KOPT-K1 (cell line): ENCODE measurements around the gene AQP10.
"Not testable (repeated sequence)": the region's sequence is repeated elsewhere in the genome, so short reads cannot be mapped to it uniquely, and the experiment has no call there.

Experiments used
- H3K27ac ChIP-seq: fragments of 200-600 bp; sonication (generic); 2 replicates; pipeline ENCODE4 v1.5.1; 2016; ENCODE audit warnings: antibody characterized with exemption, mild to moderate bottlenecking, low read depth, low read length; ENCODE audit not compliant: poor library complexity, severe bottlenecking
- H3K36me3 ChIP-seq: fragments of 200-600 bp; sonication (generic); 2 replicates; pipeline ENCODE4 v1.5.1; 2017; ENCODE audit warnings: antibody characterized with exemption, mild to moderate bottlenecking, low read length, moderate library complexity; ENCODE audit not compliant: insufficient read depth
- H3K9me3 ChIP-seq: fragments of 200-600 bp; sonication (generic); 2 replicates; pipeline ENCODE4 v1.5.1; 2017; ENCODE audit warnings: antibody characterized with exemption, low read length, mild to moderate bottlenecking; ENCODE audit not compliant: insufficient read depth, poor library complexity, severe bottlenecking

The AQP10 gene

GRCh38 chr1:154347961-154348360 lies 27.1 kb downstream of the AQP10 start:
- peaks cover 74% of the 10 kb centered on the region for H3K36me3 ChIP-seq
- H3K9me3 ChIP-seq: no peaks in the 10 kb centered on the region
- H3K27ac ChIP-seq: no peak overlapping the region

GRCh38 chr1:154348429-154349076 lies 27.7 kb downstream of the AQP10 start:
- no peaks in the 10 kb centered on the region for H3K9me3 ChIP-seq
- H3K36me3 ChIP-seq: peaks cover 68% of the 10 kb centered on the region
- no peak overlapping the region for H3K27ac ChIP-seq

DNA sequence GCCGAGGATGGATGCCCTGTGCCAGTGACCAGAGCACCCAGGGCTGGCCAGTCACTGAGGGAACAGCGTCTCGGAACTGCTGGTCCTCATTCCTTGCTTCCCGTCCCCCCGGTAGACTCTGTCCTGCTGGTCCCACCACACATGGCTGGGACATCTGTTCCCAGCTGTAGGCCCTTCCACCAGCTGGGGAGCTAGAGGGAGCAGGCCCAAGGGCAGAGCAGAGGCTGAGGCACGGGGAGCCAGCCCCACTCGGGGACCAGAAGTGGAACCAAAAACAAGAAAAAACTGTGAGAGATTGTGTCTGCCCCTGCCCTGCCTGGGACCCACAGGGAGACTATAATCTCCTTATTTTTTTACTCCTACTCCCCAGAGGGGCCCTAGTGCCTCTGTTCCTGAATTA lies 28.2 kb downstream of the AQP10 start:
- peaks cover 62% of the 10 kb centered on the region for H3K36me3 ChIP-seq
- H3K27ac ChIP-seq: no peak overlapping the region
- no peaks in the 10 kb centered on the region for H3K9me3 ChIP-seq

DNA sequence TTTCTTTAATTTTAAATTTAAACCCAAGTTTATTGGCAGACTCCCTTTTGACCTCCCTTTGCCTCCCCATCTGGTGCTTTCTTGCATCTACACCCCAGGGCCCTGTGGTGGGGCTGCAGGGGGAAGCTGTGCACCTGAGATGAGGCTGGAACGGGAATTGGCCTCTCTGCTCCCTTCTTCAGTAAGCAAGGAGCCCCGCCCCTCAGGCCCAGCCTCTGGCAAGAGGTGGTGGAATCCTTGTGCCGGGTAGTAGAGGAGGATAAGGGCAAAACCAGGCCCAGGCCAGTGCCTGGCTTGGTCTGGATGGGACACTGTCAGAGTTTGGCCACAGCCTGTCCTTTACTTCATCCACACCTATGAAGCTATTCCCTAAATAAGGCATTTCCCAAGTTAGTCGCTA lies 29.5 kb downstream of the AQP10 start:
- Histone ChIP-seq H3K27ac (no peak overlapping the region), H3K9me3 (no peaks in the 10 kb centered on the region), H3K36me3 (peaks cover 50% of the 10 kb centered on the region)

DNA sequence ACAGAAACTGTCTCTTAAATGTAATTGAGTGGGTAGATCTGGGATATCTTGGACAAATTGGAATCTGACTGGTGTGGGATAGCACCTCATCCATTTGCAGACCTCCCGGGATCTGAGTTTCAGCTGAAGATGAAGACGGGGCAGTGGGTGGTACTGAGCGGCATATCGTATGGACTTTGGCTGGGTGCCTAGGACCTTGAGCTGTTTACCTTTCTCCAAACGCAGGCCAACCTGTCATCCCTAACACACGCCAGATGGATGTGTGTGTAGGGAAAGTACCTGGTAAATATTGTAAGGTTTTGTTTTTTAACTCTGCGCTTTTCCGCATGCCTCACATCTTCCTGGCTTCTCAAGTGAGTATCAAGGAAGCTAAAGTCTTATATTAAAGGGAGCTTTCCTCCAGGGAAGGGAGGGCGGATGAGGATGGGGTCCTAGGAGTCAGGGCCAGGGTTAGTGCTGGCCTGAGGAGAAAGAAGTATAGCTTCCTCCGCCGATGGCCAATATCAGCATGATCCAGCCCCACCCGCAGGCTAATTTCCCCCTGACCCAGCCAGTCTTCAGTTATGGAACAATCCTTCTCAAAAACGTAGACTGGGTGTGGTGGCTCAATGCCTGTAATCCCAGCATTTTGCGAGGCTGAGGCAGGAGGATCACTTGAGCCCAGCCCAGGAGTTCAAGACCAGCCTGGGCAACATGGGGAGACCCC lies 30.6 kb downstream of the AQP10 start:
- Histone ChIP-seq H3K9me3 (no peaks in the 10 kb centered on the region), H3K36me3 (peaks cover 38% of the 10 kb centered on the region), H3K27ac (no peak overlapping the region)

- no peaks in the 10 kb centered on the region for H3K9me3 ChIP-seq
- peaks cover 31% of the 10 kb centered on the region for H3K36me3 ChIP-seq
- H3K27ac ChIP-seq: no peak overlapping the region
Observed at GRCh38 chr1:154352245-154352580, 31.3 kb downstream of the AQP10 start.

DNA sequence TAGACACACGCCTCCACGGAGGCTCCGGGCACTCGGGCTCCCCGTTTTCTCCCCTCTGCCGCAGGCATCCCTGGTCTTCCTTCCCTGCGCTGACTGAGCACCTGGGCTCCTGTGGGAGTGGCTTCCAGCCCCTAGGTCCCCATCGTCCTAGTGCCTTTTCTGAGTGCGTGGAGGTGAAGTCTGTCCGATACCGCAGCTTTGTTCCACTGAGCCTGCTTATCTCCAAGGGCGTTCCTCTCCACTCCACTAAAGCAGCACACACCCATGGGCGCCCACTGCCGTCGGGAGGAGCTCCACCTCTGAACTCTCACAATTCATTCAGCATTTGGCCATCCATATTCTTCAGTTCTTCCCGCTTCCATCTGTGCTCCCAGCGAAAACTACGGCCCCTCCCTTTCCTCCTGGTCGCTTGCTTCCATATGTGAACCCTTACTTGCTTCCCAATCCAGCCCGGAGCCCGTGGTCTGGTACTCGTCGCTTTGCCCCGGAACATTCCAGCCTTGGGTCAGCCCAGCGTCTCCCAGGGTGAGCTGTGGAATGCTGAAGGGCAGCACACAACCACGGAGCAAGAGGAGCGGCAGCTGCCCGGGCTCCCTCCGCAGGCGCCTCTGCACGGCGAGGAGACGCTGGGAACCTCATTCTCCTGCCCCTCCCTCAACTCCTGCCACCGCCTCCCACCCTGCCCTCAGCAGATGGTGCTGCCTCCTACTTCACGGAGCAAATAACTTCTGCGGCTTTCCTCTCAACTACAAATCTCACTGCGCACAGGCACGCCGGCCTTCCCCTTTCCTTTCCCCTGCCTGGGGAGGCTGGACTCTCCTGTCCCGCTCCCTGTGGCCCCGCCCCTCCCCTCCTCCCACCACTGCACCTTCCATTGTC lies 31.9 kb downstream of the AQP10 start:
- Histone ChIP-seq H3K9me3 (no peaks in the 10 kb centered on the region), H3K36me3 (peaks cover 26% of the 10 kb centered on the region), H3K27ac (no peak overlapping the region)

DNA sequence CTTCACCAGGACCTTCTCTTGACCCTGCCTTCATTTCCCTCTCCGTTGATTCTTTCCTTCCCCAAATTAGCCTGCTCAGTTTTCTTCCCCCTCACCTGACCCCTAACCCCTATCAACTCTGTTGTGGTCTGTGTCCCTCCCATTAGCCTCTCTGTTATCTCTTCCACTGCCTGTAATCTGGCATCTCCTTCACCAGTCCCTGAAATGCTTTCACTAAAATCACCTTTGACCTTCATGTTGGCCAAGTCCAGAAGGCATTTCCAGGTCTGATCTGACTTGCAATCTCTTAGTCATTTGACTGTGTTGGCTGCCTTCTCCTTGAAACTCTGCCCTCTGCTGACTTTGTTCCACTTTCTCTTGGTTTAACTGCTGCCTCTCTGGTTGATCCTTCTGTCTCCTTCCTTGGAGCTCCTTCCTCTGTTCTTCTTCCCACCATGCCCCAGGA lies 32.6 kb downstream of the AQP10 start:
- H3K9me3 ChIP-seq: no peaks in the 10 kb centered on the region
- H3K27ac ChIP-seq: no peak overlapping the region
- H3K36me3 ChIP-seq: peaks cover 20% of the 10 kb centered on the region

- H3K36me3 ChIP-seq: peaks cover 15% of the 10 kb centered on the region
- no peak overlapping the region for H3K27ac ChIP-seq
Observed at GRCh38 chr1:154353966-154354365, 33.1 kb downstream of the AQP10 start.

DNA sequence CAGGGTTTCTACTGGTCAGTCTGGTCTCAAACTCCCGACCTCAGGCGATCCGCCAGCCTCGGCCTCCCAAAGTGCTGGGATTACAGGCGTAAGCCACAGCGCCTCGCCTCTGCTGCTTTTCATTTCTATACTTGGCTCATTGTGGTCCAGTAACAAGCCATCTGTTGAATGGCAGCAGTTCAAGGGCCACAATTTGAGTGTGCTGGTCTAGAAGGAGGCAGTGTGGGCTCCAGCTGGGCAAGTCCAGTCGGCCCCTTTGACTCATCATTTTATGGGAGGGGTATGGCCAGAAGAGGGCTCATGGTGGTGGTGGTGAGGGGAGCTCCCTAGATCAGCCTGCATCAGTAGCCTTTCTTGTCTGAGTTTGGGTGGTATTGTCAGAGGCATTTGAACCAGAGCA lies 37.6 kb downstream of the AQP10 start:
- Histone ChIP-seq H3K27ac (no peak overlapping the region), H3K36me3 (no peaks in the 10 kb centered on the region), H3K9me3 (no peaks in the 10 kb centered on the region)

More at GRCh38 chr1:154353966-154354365, 33.1 kb downstream of the AQP10 start:
- no peaks in the 10 kb centered on the region for H3K9me3 ChIP-seq

- H3K36me3 ChIP-seq: no peaks in the 10 kb centered on the region
- no peak overlapping the region for H3K27ac ChIP-seq
- no peaks in the 10 kb centered on the region for H3K9me3 ChIP-seq
Observed at GRCh38 chr1:154360288-154360687, 39.4 kb downstream of the AQP10 start.

GRCh38 chr1:154360881-154361280 lies 40.0 kb downstream of the AQP10 start:
- H3K27ac ChIP-seq, H3K36me3 ChIP-seq, H3K9me3 ChIP-seq: not testable (repeated sequence)

GRCh38 chr1:154361357-154361756 lies 40.5 kb downstream of the AQP10 start:
- no peaks in the 10 kb centered on the region for H3K9me3 ChIP-seq
- no peak overlapping the region for H3K27ac ChIP-seq
- H3K36me3 ChIP-seq: no peaks in the 10 kb centered on the region

- H3K36me3 ChIP-seq: no peaks in the 10 kb centered on the region
- H3K27ac ChIP-seq: no peak overlapping the region
- H3K9me3 ChIP-seq: no peaks in the 10 kb centered on the region
Observed at GRCh38 chr1:154371436-154371835, 50.5 kb downstream of the AQP10 start.

- not testable (repeated sequence) for H3K9me3 ChIP-seq, H3K36me3 ChIP-seq, H3K27ac ChIP-seq
Observed at GRCh38 chr1:154373777-154374357, 53.0 kb downstream of the AQP10 start.
